Transverse colon (tissue), 4 donors: ENCODE measurements around the gene SCAI. TPM values are rescaled to one million over a fixed set of nuclear protein-coding genes. Genes with fewer than 3 reads are reported as not detected.

Experiments
- DNase-seq: peaks from one replicate; pipeline ENCODE4 v3.0.0-alpha.2; 2019
- H3K27ac ChIP-seq, 4 donors: fragments of 200-600 bp; sonication (generic); 2 replicates each; pipeline ENCODE4 v1.5.1; 2016 to 2018; ENCODE audit warnings: inconsistent platforms in 4 of 4
- H3K27me3 ChIP-seq: fragments of 200-600 bp; sonication (generic); 2 replicates; pipeline ENCODE4 v1.5.1; 2017; ENCODE audit warnings: inconsistent platforms
- H3K36me3 ChIP-seq, 4 donors: fragments of 200-600 bp; sonication (generic); 2 replicates each; pipeline ENCODE4 v1.5.1; 2017 to 2019; ENCODE audit warnings: inconsistent platforms in 4 of 4
- H3K4me1 ChIP-seq, 4 donors: fragments of 200-600 bp; sonication (generic); 2 replicates each; pipeline ENCODE4 v1.5.1; 2017 to 2020; ENCODE audit warnings: inconsistent platforms in 4 of 4
- H3K4me3 ChIP-seq, 4 donors: fragments of 200-600 bp; sonication (generic); 1 replicate in 1 of 4; 2 replicates in 3 of 4; pipeline versions ENCODE4 v1.5.1 to v1.6.1; 2017 to 2019; ENCODE audit warnings: inconsistent platforms in 4 of 4
- H3K9me3 ChIP-seq, 2 donors: fragments of 200-600 bp; sonication (generic); 2 replicates each; pipeline ENCODE4 v1.5.1; 2017 to 2019; ENCODE audit warnings: inconsistent platforms in 2 of 2
- EP300 ChIP-seq: sonication (generic); formaldehyde crosslinking; IDR thresholded peaks from one replicate; pipeline ENCODE4 v1.6.1; 2017; ENCODE audit warnings: antibody characterized with exemption, low read depth
- POLR2A ChIP-seq: fragments of 450-650 bp; IDR thresholded peaks from one replicate; pipeline ENCODE4 v1.6.1; 2016; ENCODE audit warnings: antibody characterized with exemption, mild to moderate bottlenecking, moderate library complexity
- POLR2AphosphoS5 ChIP-seq, 3 donors: sonication (generic); formaldehyde crosslinking; IDR thresholded peaks; one replicate each; pipeline ENCODE4 v1.6.1; 2016; ENCODE audit warnings: antibody characterized with exemption in 3 of 3
- WGBS, 2 donors: methylation state at CpG; one replicate each; pipeline ENCODE4 v1.1.5; 2018; ENCODE audit warnings: low coverage in 1 of 2; 5-methylcytosine and 5-hydroxymethylcytosine counted together
- in situ Hi-C, 4 donors: fragments of 200-750 bp; cut with MboI; loops; one replicate each; pipeline versions ENCODE4 v1.15.0 to v1.15.1; 2017; ENCODE audit warnings: low sequenced_read_pairs in 3 of 4, low pct_ligation_motif_present in 1 of 4, low pct_unique_long_range_greater_than_20kb in 1 of 4
- intact Hi-C: fragments of 100-400 bp; cut with DNase I; formaldehyde crosslinking; loops from one replicate; pipeline ENCODE4 v1.15.1; 2023; ENCODE audit warnings: low total_unique reads
- total RNA-seq, 4 donors: library from RNA; depleted of rRNA; stranded (reverse); fragments of >200 nt; gene quantifications; one replicate each; pipeline ENCODE4 v1.1.0, GENCODE V29; 2016
- TF ChIP-seq, protein P1 (sequence below), 5 experiments: fragments of 200-600 bp in 3 of 5; fragments of 450-650 bp in 2 of 5; sonication (generic) in 3 of 5; IDR thresholded peaks; 1 replicate in 2 of 5; 2 replicates in 3 of 5; pipeline ENCODE4 v1.5.1; 2016 to 2017; ENCODE audit warnings: antibody characterized with exemption in 5 of 5, inconsistent platforms in 3 of 5, mild to moderate bottlenecking in 2 of 5, moderate library complexity in 1 of 5

The SCAI gene
- total RNA-seq, 4 donors from 2014 or later = 10.4 to 38.6 (median 13.2) TPM

DNA sequence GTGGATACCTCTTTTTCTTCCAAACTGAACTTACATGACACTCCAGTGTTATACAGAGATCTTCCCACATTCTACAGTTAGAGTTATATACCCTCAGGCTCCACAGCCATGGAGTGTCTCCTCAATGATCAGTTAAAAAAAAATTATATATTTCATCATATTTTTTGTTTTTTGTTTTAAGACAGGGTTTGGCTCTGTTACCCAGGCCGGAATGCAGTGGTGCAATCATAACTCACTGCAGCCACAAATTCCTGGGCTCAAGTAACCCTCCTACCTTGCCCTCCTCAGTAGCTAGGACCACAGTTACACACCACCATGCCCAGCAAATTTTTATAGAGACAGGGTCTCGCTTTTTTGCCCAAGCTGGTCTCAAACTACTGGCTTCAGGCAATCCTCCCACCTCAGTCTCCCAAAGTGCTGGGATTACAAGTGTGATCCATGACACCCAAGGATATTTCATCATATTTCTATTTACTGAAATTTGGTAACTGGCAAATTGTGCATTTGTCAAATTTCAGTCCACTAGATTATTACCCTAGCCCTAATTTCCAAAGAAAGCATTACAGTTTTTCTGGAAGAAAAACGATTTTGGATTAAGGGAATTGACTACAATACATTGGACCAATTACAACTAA, 18.1 kb upstream of the SCAI start:
- H3K27me3 ChIP-seq = no peaks in the 10 kb centered on the region
- peaks cover 0 to 8% (median 0%) of the 10 kb centered on the region in 4 donors for H3K36me3 ChIP-seq
- 46 to 66% methylated on average over 2 to 3 of the region's 3 CpGs for WGBS, 2 donors
- intact Hi-C loops (no loop called here), in situ Hi-C loops (no loop called here)
- H3K4me3 ChIP-seq = no peak overlapping the region
- TF ChIP-seq, protein P1, sequence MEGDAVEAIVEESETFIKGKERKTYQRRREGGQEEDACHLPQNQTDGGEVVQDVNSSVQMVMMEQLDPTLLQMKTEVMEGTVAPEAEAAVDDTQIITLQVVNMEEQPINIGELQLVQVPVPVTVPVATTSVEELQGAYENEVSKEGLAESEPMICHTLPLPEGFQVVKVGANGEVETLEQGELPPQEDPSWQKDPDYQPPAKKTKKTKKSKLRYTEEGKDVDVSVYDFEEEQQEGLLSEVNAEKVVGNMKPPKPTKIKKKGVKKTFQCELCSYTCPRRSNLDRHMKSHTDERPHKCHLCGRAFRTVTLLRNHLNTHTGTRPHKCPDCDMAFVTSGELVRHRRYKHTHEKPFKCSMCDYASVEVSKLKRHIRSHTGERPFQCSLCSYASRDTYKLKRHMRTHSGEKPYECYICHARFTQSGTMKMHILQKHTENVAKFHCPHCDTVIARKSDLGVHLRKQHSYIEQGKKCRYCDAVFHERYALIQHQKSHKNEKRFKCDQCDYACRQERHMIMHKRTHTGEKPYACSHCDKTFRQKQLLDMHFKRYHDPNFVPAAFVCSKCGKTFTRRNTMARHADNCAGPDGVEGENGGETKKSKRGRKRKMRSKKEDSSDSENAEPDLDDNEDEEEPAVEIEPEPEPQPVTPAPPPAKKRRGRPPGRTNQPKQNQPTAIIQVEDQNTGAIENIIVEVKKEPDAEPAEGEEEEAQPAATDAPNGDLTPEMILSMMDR (IDR thresholded peaks at IDR 0.05) = no peak
- TF ChIP-seq EP300 (no peak), POLR2AphosphoS5 (IDR thresholded peaks at IDR 0.05) (no peak), POLR2A (no peak)
- peak overlapping the region; percentile 18 to 56 (median 48) for H3K27ac ChIP-seq
- no peak for DNase-seq
- peaks cover 16 to 22% (median 19%) of the 10 kb centered on the region in 4 donors for H3K4me1 ChIP-seq
- H3K9me3 ChIP-seq = no peaks in the 10 kb centered on the region

DNA sequence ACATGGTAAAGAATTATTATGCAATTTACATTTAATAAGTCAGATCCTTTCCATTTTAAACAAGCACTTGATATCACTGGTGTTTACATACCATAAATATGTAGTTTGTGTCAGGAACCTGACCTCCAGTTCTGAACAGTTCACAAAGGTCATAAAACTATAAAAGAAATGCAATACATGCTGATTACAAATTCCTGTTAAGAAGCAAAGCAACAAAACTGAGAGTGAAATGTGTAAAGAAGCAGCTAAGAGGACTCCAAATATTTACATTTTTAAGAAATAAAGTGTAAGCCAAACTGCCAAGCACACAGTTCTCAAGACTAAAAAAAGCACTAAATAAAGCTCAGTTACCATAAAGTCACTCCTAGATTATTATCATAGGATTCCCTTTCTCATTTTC, 17.4 kb upstream of the SCAI start:
- H3K27me3 ChIP-seq = no peaks in the 10 kb centered on the region
- in situ Hi-C loops (no loop called here), intact Hi-C loops (no loop called here)
- TF ChIP-seq POLR2AphosphoS5 (IDR thresholded peaks at IDR 0.05) (no peak), POLR2A (no peak), EP300 (no peak)
- TF ChIP-seq, protein P1 (IDR thresholded peaks at IDR 0.05) = no peak
- peaks cover 16 to 22% (median 19%) of the 10 kb centered on the region in 4 donors for H3K4me1 ChIP-seq
- peak overlapping the region; percentile 18 to 56 (median 48) for H3K27ac ChIP-seq
- no peaks in the 10 kb centered on the region for H3K9me3 ChIP-seq
- H3K4me3 ChIP-seq = no peak overlapping the region
- DNase-seq = no peak
- peaks cover 0 to 8% (median 0%) of the 10 kb centered on the region in 4 donors for H3K36me3 ChIP-seq

DNA sequence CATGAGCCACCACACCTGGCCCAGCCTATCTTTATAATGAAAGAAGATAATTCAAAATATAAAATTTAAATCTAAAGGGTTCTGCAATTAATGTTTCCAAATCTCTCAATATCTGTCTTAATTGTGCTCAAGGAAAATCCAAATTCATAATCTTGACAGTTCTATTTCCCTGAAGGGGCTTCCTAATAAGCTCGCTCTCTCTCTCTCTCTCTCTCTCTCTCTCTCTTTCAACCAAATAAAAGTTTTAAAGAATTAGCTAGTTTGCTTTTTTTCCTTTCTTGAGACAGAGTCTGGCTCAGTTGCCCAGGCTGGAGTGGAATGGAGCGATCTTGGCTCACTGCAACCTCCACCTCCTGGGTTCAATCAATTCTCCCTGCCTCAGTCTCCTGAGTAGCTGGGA, 13.2 kb upstream of the SCAI start:
- 96 to 100% methylated on average over 2 of the region's 2 CpGs for WGBS, 2 donors
- no peak for TF ChIP-seq POLR2A
- no peak for TF ChIP-seq EP300
- TF ChIP-seq POLR2AphosphoS5 (IDR thresholded peaks at IDR 0.05) = no peak
- TF ChIP-seq, protein P1 (IDR thresholded peaks at IDR 0.05) = no peak
- in situ Hi-C loops = no loop called here
- Histone ChIP-seq H3K4me1 (peaks cover 16 to 20% (median 17%) of the 10 kb centered on the region in 4 donors), H3K36me3 (peaks cover 0 to 26% (median 10%) of the 10 kb centered on the region in 4 donors), H3K27ac (no peak overlapping the region), H3K27me3 (no peaks in the 10 kb centered on the region), H3K9me3 (no peaks in the 10 kb centered on the region), H3K4me3 (no peak overlapping the region)
- DNase-seq = no peak
- intact Hi-C loops = no loop called here

DNA sequence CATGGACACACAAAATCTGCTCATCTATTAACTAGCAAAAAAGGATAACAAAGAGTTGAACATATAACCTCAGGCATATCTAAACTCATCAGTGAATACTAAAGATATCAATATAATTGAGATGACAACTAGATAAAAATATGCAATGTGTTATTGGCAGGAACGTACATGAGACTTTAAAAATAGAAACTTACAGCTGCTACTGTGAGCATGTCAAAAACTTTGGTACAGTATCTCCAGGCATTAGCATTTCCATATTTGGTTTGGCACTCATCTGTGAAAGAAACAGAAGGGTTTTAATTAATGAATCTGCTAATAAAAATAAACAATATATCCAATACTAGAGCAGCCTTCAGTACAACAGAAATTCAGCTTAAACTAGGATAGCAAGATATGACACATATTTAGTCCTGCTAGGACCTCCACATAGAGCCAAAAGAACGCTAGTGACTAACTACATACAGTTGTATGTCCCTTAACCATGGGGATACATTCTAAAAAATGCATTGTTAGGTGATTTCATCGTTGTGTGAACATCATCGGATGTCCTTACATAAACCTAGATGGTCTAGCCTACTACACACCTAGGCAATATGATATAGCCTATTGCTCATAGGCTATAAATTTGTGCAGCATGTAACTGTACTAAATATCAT, 10.5 kb upstream of the SCAI start:
- Histone ChIP-seq H3K4me1 (no peaks in the 10 kb centered on the region), H3K9me3 (no peaks in the 10 kb centered on the region), H3K27ac (no peak overlapping the region), H3K4me3 (no peak overlapping the region), H3K36me3 (peaks cover 0 to 50% (median 15%) of the 10 kb centered on the region in 4 donors), H3K27me3 (no peaks in the 10 kb centered on the region)
- WGBS, 2 donors = 81 to 84% methylated on average over 4 of the region's 4 CpGs
- DNase-seq = no peak
- in situ Hi-C loops (no loop called here), intact Hi-C loops (no loop called here)
- TF ChIP-seq EP300 (no peak), POLR2A (no peak), POLR2AphosphoS5 (IDR thresholded peaks at IDR 0.05) (no peak)
- TF ChIP-seq, protein P1 (IDR thresholded peaks at IDR 0.05) = no peak
